Measurements from ENCODE around the gene RDH8. TPM values are rescaled to one million over a fixed set of nuclear protein-coding genes. Genes with fewer than 3 reads are reported as not detected.
A peak's percentile ranks its signal among the peaks of the same experiment; 100 is the strongest.

The RDH8 gene
- total RNA-seq, 1 donor from 2014 or later = not detected

GRCh38 chr19:10003271-10003670, 10.0 kb upstream of the RDH8 start:
- Histone ChIP-seq H3K9ac (ENCODE audit: low read length) (no peak overlapping the region), H4K20me1 (ENCODE audit: insufficient read depth, low read length) (no peaks in the 10 kb centered on the region), H3K4me2 (ENCODE audit: low read length) (no peak overlapping the region), H3K4me3 (ENCODE audit: insufficient read depth, low read depth, low read length) (no peak overlapping the region), H3K27ac (ENCODE audit: low read depth, low read length) (no peak overlapping the region), H3K4me1 (ENCODE audit: insufficient read depth, low read length) (peaks cover 9% of the 10 kb centered on the region), H2AFZ (ENCODE audit: low read depth, low read length) (no peak overlapping the region), H3K79me2 (ENCODE audit: insufficient read depth, low read length) (no peaks in the 10 kb centered on the region), H3K36me3 (ENCODE audit: insufficient read depth, low read length) (no peaks in the 10 kb centered on the region), H3K9me3 (ENCODE audit: insufficient read depth, low read depth, low read length) (no peaks in the 10 kb centered on the region), H3K27me3 (ENCODE audit: insufficient read depth, low read length) (peaks cover 1% of the 10 kb centered on the region)
- H3K4me3 Mint-ChIP-seq (ENCODE audit: unreplicated experiment) = no peak overlapping the region
- DNase-seq (ENCODE audit: low read depth) (no peak), FAIRE-seq (no peak)
- H3K4me1 Mint-ChIP-seq (ENCODE audit: low read depth, unreplicated experiment) = peaks cover 10% of the 10 kb centered on the region
- peaks cover 14% of the 10 kb centered on the region for H3K36me3 Mint-ChIP-seq (ENCODE audit: low read depth, unreplicated experiment)
- no peak for TF ChIP-seq EZH2 (IDR thresholded peaks at IDR 0.05; ENCODE audit: insufficient read depth, low read length)
- no peak for TF ChIP-seq CTCF (IDR thresholded peaks at IDR 0.05; ENCODE audit: insufficient read depth, low read depth, low read length)
- H3K27me3 Mint-ChIP-seq (ENCODE audit: low read depth, unreplicated experiment) = peaks cover 21% of the 10 kb centered on the region
- H3K27ac Mint-ChIP-seq (ENCODE audit: unreplicated experiment) = no peak overlapping the region
- peaks cover 2% of the 10 kb centered on the region for H3K9me3 Mint-ChIP-seq (ENCODE audit: unreplicated experiment)

- Histone ChIP-seq H3K79me2 (ENCODE audit: insufficient read depth, low read length) (no peaks in the 10 kb centered on the region), H3K27me3 (ENCODE audit: insufficient read depth, low read length) (no peaks in the 10 kb centered on the region), H3K4me1 (ENCODE audit: insufficient read depth, low read length) (peaks cover 20% of the 10 kb centered on the region), H3K27ac (ENCODE audit: low read depth, low read length) (no peak overlapping the region), H3K9me3 (ENCODE audit: insufficient read depth, low read depth, low read length) (no peaks in the 10 kb centered on the region), H3K36me3 (ENCODE audit: insufficient read depth, low read length) (no peaks in the 10 kb centered on the region), H3K4me3 (ENCODE audit: insufficient read depth, low read depth, low read length) (no peak overlapping the region), H4K20me1 (ENCODE audit: insufficient read depth, low read length) (peaks cover 1% of the 10 kb centered on the region), H3K9ac (ENCODE audit: low read length) (no peak overlapping the region), H3K4me2 (ENCODE audit: low read length) (no peak overlapping the region), H2AFZ (ENCODE audit: low read depth, low read length) (no peak overlapping the region)
- FAIRE-seq (no peak), DNase-seq (ENCODE audit: low read depth) (no peak)
- Mint-ChIP-seq H3K27me3 (ENCODE audit: low read depth, unreplicated experiment) (peaks cover 13% of the 10 kb centered on the region), H3K36me3 (ENCODE audit: low read depth, unreplicated experiment) (peaks cover 14% of the 10 kb centered on the region), H3K27ac (ENCODE audit: unreplicated experiment) (no peak overlapping the region), H3K4me3 (ENCODE audit: unreplicated experiment) (no peak overlapping the region), H3K4me1 (ENCODE audit: low read depth, unreplicated experiment) (peaks cover 17% of the 10 kb centered on the region), H3K9me3 (ENCODE audit: unreplicated experiment) (peaks cover 2% of the 10 kb centered on the region)
- TF ChIP-seq EZH2 (IDR thresholded peaks at IDR 0.05; ENCODE audit: insufficient read depth, low read length) = no peak
- TF ChIP-seq CTCF (IDR thresholded peaks at IDR 0.05; ENCODE audit: insufficient read depth, low read depth, low read length) = no peak
Observed at GRCh38 chr19:10004617-10005016, 8.7 kb upstream of the RDH8 start.

DNA sequence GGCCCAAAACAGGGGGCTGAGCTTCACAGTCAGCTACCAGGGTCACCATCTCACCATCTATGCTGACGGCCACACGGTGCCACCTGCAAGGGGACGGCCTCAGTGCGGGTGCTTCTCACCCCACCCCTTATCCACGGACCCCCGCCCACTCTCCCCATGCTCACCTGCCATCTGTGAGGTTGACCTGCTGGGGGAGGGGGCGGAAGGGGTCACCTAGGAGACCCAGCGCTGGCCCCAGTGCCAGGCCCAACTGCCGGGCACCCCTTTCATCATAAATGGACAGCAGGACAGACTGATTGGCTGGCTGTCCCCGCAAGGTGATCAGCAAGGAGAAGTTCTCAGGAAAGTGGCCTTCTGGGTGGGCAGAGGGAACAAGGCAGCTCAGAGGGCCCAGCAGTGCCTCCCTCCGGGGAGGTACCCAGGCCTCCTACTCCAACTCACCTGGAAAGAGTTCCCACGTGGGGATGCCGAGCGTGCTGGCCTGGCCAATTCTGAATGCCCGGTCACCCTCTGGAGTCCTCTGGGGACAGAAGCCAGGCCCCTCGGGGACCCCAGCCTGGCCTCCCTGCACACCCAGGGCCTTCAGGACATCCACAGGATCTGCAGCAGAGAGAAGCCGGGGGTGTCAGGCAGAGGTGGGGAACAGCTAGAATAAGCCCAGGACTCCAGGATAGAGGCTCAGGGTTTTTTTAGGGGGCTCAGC, 7.5 kb upstream of the RDH8 start:
- Histone ChIP-seq H3K36me3 (ENCODE audit: insufficient read depth, low read length) (no peaks in the 10 kb centered on the region), H2AFZ (ENCODE audit: low read depth, low read length) (no peak overlapping the region), H4K20me1 (ENCODE audit: insufficient read depth, low read length) (peaks cover 5% of the 10 kb centered on the region), H3K9me3 (ENCODE audit: insufficient read depth, low read depth, low read length) (no peaks in the 10 kb centered on the region), H3K79me2 (ENCODE audit: insufficient read depth, low read length) (no peaks in the 10 kb centered on the region), H3K27ac (ENCODE audit: low read depth, low read length) (no peak overlapping the region), H3K4me1 (ENCODE audit: insufficient read depth, low read length) (peaks cover 26% of the 10 kb centered on the region), H3K9ac (ENCODE audit: low read length) (peak overlapping the region; percentile 30), H3K27me3 (ENCODE audit: insufficient read depth, low read length) (peaks cover 4% of the 10 kb centered on the region), H3K4me3 (ENCODE audit: insufficient read depth, low read depth, low read length) (no peak overlapping the region), H3K4me2 (ENCODE audit: low read length) (no peak overlapping the region)
- Mint-ChIP-seq H3K4me1 (ENCODE audit: low read depth, unreplicated experiment) (peaks cover 21% of the 10 kb centered on the region), H3K27me3 (ENCODE audit: low read depth, unreplicated experiment) (peaks cover 9% of the 10 kb centered on the region), H3K27ac (ENCODE audit: unreplicated experiment) (no peak overlapping the region), H3K4me3 (ENCODE audit: unreplicated experiment) (no peak overlapping the region), H3K36me3 (ENCODE audit: low read depth, unreplicated experiment) (peaks cover 10% of the 10 kb centered on the region), H3K9me3 (ENCODE audit: unreplicated experiment) (peaks cover 2% of the 10 kb centered on the region)
- FAIRE-seq = no peak
- no peak for DNase-seq (ENCODE audit: low read depth)
- TF ChIP-seq EZH2 (IDR thresholded peaks at IDR 0.05; ENCODE audit: insufficient read depth, low read length) (no peak), CTCF (IDR thresholded peaks at IDR 0.05; ENCODE audit: insufficient read depth, low read depth, low read length) (no peak)
